PFSK-1 (cell line): ENCODE measurements around the gene CYS1.

Experiments
- FOXP2 ChIP-seq: optimal IDR thresholded peaks from 2 replicates; pipeline ENCODE3; 2011; ENCODE audit warnings: borderline replicate concordance, control low read depth, inconsistent platforms; ENCODE audit not compliant: insufficient read depth; ENCODE audit errors: extremely low read length, extremely low read depth
- POLR2AphosphoS5 ChIP-seq: IDR thresholded peaks from 2 replicates; pipeline ENCODE4 v1.6.1; 2012; ENCODE audit warnings: low read depth, mild to moderate bottlenecking, control low read depth, low read length, moderate library complexity
- REST ChIP-seq, 2 experiments: IDR thresholded peaks; 2 replicates each; pipeline versions ENCODE4 v1.6.1 to v1.8.0; 2011 to 2012; ENCODE audit warnings: low read depth in 2 of 2, low read length in 2 of 2, control low read depth in 1 of 2, inconsistent platforms in 1 of 2, mild to moderate bottlenecking in 1 of 2, moderate library complexity in 1 of 2; ENCODE audit not compliant: insufficient read depth in 1 of 2
- SIN3A ChIP-seq: IDR thresholded peaks from 2 replicates; pipeline ENCODE4 v1.6.1; 2012; ENCODE audit warnings: mild to moderate bottlenecking, low read length, moderate library complexity, borderline replicate concordance; ENCODE audit not compliant: insufficient read depth
- TAF1 ChIP-seq: IDR thresholded peaks from 2 replicates; pipeline ENCODE4 v1.6.1; 2012; ENCODE audit warnings: low read length, control low read depth, borderline replicate concordance; ENCODE audit not compliant: insufficient read depth

The CYS1 gene

GRCh38 chr2:10034333-10035052 is 45.7 kb downstream of the CYS1 start:
- no peak for TF ChIP-seq POLR2AphosphoS5
- TF ChIP-seq TAF1, result no peak

DNA sequence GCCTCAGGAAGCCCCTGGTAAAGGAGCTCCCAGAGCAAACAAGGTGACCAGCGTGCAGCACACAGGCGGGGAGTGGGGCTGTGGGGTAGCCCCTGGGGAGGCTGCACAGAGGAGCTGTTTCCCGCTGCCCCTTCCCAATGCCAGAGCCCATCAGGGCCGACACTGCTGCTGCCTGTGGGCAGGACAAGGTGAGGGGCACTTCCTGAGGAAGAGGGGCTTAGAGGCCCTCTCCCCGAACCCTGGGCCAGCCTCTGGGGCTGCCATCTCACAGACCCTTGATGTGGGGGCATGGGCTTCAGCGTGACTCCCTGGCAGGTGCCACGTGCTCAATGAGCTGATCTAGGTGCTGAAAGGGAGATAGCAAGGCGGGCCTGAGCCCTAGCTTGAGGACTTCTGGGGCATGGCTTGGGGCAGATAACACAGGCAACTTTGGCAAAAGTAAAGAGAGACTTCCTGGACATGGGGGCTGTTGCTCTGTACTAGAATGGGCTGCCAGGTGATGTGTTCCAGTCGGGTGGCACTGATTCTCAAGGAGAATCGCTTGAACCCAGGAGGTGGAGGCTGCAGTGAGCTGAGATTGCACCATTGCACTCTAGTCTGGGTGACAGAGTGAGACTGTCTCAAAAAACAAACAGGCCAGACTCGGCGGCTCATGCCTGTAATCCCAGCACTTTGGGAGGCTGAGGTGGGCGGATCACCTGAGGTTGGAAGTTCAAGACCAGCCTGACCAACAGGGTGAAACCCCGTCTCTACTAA is 46.8 kb downstream of the CYS1 start:
- TF ChIP-seq POLR2AphosphoS5 (no peak), REST (IDR thresholded peaks at IDR 0.05; ENCODE audit: insufficient read depth in 1 of 2, low read depth in 2 of 2, low read length in 2 of 2) (0 out of 4 replicates have a peak, but pooled peaks of 1 of the 2 experiments have one; percentile 21)

- TF ChIP-seq TAF1 (no peak), FOXP2 (no peak), POLR2AphosphoS5 (no peak), REST (IDR thresholded peaks at IDR 0.05; ENCODE audit: insufficient read depth in 1 of 2, low read depth in 2 of 2, low read length in 2 of 2) (no peak), SIN3A (no peak)
Observed at GRCh38 chr2:10032746-10033105, 47.5 kb downstream of the CYS1 start.

- no peak for TF ChIP-seq SIN3A
- no peak for TF ChIP-seq POLR2AphosphoS5
Observed at GRCh38 chr2:10031886-10032745, 48.1 kb downstream of the CYS1 start.

DNA sequence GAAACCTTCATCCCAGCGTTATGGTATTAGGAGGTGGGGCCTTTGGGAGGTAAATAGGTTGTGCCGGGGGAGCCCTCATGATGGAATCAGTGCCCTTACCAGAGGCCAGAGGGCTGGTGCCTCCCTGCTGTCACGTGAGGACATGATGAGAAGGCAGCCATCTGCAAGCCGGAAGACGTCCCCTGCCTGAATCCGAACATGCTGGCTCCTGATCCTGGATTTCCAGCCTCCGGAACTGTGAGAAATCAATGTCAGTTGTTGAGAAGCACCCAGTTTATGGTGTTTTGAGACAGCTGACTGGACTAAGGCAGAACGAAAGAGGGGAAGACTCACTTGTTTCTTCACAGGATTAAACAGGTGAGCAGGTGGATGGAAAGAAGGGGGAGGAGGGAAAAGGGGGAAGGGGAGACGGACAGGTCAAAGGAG is 49.9 kb downstream of the CYS1 start:
- TF ChIP-seq TAF1 (no peak), REST (IDR thresholded peaks at IDR 0.05; ENCODE audit: insufficient read depth in 1 of 2, low read depth in 2 of 2, low read length in 2 of 2) (no peak), SIN3A (no peak), POLR2AphosphoS5 (no peak), FOXP2 (no peak)

- no peak for TF ChIP-seq POLR2AphosphoS5
Observed at GRCh38 chr2:10029875-10030223, 50.4 kb downstream of the CYS1 start.
